ENCODE measurements around the gene GNAI2.

GRCh38 chr3:50292159-50293078 lies 56.4 kb downstream of the GNAI2 start, which contains the start of gene IFRD2:
- TF ChIP-seq YY1 (IDR thresholded peaks at IDR 0.05; ENCODE audit: insufficient read depth, insufficient read length) (peak; percentile 69), ZNF274 (IDR thresholded peaks at IDR 0.05; ENCODE audit: low read depth, low read length) (no peak), SUZ12 (IDR thresholded peaks at IDR 0.05; ENCODE audit: extremely low read depth, insufficient read depth, insufficient read length) (no peak)
